ENCODE measurements around the gene CECR2. TPM values are rescaled to one million over a fixed set of nuclear protein-coding genes. Genes with fewer than 3 reads are reported as not detected.

CECR2 gene
- total RNA-seq, 1 donor from 2014 or later: 0.11 TPM

DNA sequence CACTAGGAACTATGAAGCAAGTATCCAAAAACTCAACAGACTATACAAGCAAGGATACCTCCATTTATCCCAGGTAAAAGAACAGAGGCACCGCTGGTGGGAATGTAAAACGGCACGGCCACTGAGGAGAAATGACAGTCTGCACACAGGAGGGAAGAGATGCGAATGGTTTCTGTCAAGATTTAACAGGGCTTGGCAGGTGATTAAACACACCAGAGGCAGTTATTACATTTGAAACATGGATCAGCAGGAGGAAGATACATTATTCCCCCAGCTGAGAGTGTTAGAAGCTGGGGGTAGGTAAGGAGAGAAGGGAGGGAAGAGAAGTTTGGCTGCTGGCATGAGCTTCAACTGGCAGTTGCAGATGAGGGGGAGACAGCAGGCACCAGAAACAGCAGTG lies 229.1 kb downstream of the CECR2 start:
- intact Hi-C loops (cut with micrococcal nuclease): no loop called here

DNA sequence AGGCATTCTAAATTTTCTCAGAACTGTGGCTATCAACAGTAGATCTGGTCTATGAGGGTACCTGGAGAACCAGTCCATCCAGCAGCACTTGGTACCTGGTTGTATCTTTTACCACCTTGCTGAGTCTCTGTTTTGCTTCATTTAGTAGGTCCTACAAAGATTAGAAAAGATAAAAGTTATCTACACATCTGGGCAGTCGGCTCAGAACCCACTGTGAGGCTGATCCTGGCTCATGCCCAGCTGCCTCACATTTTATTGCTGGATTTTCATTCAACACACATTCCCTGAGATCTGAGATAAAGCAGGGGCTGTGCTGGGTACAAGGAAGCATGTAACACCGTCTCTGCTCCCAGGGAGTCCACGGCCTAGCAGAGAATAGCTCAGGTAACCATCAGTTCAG lies 231.8 kb downstream of the CECR2 start:
- intact Hi-C loops (cut with micrococcal nuclease): no loop called here

DNA sequence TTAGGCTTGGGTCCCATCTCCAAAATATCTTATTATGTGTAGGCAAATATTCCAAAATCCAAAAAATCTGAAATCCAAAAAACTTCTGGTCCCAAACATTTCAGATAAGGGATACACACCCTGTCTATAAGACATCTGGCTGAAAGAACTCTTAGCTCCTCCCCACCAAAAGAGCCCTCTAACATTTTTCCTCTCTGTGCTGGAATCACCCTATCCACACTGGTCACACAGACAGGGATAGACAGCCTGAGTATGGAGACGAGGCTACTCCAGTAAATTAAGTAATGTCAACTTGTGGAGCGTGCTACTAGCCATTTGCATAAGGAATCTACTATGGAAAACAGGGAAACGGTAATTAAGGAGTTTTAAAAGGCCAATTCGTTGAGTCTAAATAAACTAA lies 234.4 kb downstream of the CECR2 start:
- intact Hi-C loops (cut with micrococcal nuclease): no loop called here

DNA sequence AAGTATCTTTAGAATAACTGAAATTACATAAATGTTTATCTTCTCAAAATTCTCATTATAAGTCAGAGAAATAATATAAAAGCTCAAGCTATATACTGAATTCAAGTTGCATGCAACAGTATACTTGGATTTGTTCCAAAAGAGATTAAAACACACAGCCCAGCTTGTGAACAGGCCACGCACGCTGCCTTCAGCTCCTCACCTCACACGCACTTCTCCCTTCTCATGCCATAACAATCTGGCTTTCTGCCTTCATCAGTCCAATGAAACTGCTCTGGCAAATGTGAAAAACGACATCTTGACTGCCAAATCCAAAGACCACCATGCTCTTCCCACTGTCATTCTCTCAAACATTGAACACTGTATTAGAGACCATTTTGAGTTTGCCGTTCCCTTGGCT lies 237.2 kb downstream of the CECR2 start:
- intact Hi-C loops (cut with micrococcal nuclease): no loop called here

Other genes starting within 250 kb of the CECR2 start
- 0.09 TPM in 2 replicates for gene TMEM121B, start 248.1 kb upstream of the CECR2 start, total RNA-seq
- gene HDHD5, start 210.2 kb upstream of the CECR2 start, total RNA-seq: 37.6 and 38.5 TPM in 2 replicates
- 63.2 and 68.7 TPM in 2 replicates for gene ADA2, start 150.0 kb upstream of the CECR2 start, total RNA-seq
- gene SLC25A18, start 194.0 kb downstream of the CECR2 start, total RNA-seq: not detected in 2 replicates

Data from T-helper 2 cell treated with Interferon-gamma antibody and Interleukin-4, amounts not matched to agents 100 ng/mL and 5 ng/mL, for 36 hours (primary cell).